HG02840 (cell line): ENCODE results near the gene ACAD11.
"Not testable (repeated sequence)": the region's sequence is repeated elsewhere in the genome, so short reads cannot be mapped to it uniquely, and the experiment has no call there.

Source experiments
- ATAC-seq: cut with Tn5 transposase; IDR thresholded peaks from one replicate; pipeline ENCODE4 v1.9.1; 2021; ENCODE audit warnings: mild to moderate bottlenecking, moderate library complexity, moderate number of reproducible peaks; ENCODE audit not compliant: unreplicated experiment, low FRiP score

ACAD11 gene

GRCh38 chr3:132654190-132654589 is 5.4 kb downstream of the ACAD11 start:
- ATAC-seq: no peak

GRCh38 chr3:132652640-132653270 is 6.9 kb downstream of the ACAD11 start:
- no peak for ATAC-seq

GRCh38 chr3:132650153-132650552 is 9.5 kb downstream of the ACAD11 start:
- ATAC-seq: no peak

GRCh38 chr3:132645058-132645457 is 14.6 kb downstream of the ACAD11 start:
- ATAC-seq: no peak

- ATAC-seq: no peak
These were observed 16.2 kb downstream of the ACAD11 start for GRCh38 chr3:132643366-132643765.

GRCh38 chr3:132642539-132642847 is 17.1 kb downstream of the ACAD11 start:
- ATAC-seq: no peak

- ATAC-seq: no peak
These were observed 17.6 kb downstream of the ACAD11 start for GRCh38 chr3:132641837-132642538.

- ATAC-seq: not testable (repeated sequence)
These were observed 18.2 kb downstream of the ACAD11 start for GRCh38 chr3:132641427-132641826.

- ATAC-seq: no peak
These were observed 20.9 kb downstream of the ACAD11 start for GRCh38 chr3:132638706-132639105.

GRCh38 chr3:132637590-132637989 is 22.0 kb downstream of the ACAD11 start:
- ATAC-seq: no peak

- ATAC-seq: no peak
These were observed 24.6 kb downstream of the ACAD11 start for GRCh38 chr3:132635052-132635451.

GRCh38 chr3:132630612-132631011 is 29.0 kb downstream of the ACAD11 start:
- ATAC-seq: no peak

GRCh38 chr3:132629928-132630327 is 29.7 kb downstream of the ACAD11 start:
- ATAC-seq: no peak

- no peak for ATAC-seq
These were observed 31.5 kb downstream of the ACAD11 start for GRCh38 chr3:132628157-132628556.

- ATAC-seq: no peak
These were observed 32.7 kb downstream of the ACAD11 start for GRCh38 chr3:132626955-132627354.

- no peak for ATAC-seq
These were observed 34.0 kb downstream of the ACAD11 start for GRCh38 chr3:132625613-132626012.

- no peak for ATAC-seq
These were observed 34.8 kb downstream of the ACAD11 start for GRCh38 chr3:132624790-132625189.

- no peak for ATAC-seq
These were observed 36.0 kb downstream of the ACAD11 start for GRCh38 chr3:132623646-132624045.

GRCh38 chr3:132622761-132623160 is 36.8 kb downstream of the ACAD11 start:
- ATAC-seq: no peak

- no peak for ATAC-seq
These were observed 37.5 kb downstream of the ACAD11 start for GRCh38 chr3:132622148-132622547.

- ATAC-seq: no peak
These were observed 42.8 kb downstream of the ACAD11 start for GRCh38 chr3:132616780-132617179.

- ATAC-seq: no peak
These were observed 43.7 kb downstream of the ACAD11 start for GRCh38 chr3:132615881-132616280.
